ENCODE measurements around the gene OLFML3.

The OLFML3 gene

DNA sequence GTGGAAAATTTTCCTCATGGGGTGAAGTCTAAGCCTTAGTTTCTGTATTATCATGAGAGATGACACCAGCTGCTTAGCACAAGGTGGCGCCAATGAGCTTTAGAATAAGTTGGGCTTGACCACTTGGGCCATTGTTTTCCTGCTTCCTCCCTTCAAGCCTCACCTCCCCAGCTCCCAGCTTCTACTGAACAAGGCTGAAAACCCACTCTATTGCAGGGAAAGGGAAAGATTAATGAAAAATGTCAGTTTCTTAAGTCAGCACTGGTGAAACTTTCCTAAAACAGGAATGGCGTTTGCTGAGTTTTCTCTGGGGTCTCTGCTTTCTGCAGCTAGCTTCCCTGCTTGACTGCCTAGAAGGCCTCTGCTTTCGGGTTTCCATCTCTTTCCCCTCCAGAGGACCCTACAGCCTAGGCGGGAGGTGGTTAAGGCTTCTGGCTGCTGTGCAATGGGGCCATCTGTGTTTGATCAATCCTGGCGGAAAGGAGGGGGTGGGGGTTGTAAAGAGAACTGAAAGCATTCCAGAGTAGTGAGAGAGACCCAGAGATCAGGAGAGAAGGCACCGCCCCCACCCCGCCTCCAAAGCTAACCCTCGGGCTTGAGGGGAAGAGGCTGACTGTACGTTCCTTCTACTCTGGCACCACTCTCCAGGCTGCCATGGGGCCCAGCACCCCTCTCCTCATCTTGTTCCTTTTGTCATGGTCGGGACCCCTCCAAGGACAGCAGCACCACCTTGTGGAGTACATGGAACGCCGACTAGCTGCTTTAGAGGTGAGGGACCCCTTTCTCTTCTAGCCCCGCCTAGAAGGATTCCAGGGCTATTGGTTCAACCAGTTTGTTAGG, at the start of gene OLFML3:
Gene OLFML3 (plus strand): TSS at position 612 of the 840 bp plus-strand sequence. CDS start 43 bp downstream, at position 655.
- DNase-seq, result peak; percentile 74 to 81
- no peak for TF ChIP-seq POLR2A (IDR thresholded peaks at IDR 0.05; ENCODE audit: low read length)
- TF ChIP-seq GATA1 (IDR thresholded peaks at IDR 0.05; ENCODE audit: low read depth, low read length), result no peak

GRCh38 chr1:113929750-113930498, 49.4 kb upstream of the OLFML3 start:
- DNase-seq, result peak; percentile 82 to 87
- no peak for TF ChIP-seq GATA1 (IDR thresholded peaks at IDR 0.05; ENCODE audit: low read depth, low read length)
- TF ChIP-seq POLR2A (IDR thresholded peaks at IDR 0.05; ENCODE audit: low read length), result peak; percentile 59

- TF ChIP-seq GATA1 (IDR thresholded peaks at IDR 0.05; ENCODE audit: low read depth, low read length) (no peak), POLR2A (IDR thresholded peaks at IDR 0.05; ENCODE audit: low read length) (peak; percentile 45)
- peak; percentile 78 to 84 for DNase-seq
These were observed 48.6 kb upstream of the OLFML3 start for GRCh38 chr1:113930499-113931161.

DNA sequence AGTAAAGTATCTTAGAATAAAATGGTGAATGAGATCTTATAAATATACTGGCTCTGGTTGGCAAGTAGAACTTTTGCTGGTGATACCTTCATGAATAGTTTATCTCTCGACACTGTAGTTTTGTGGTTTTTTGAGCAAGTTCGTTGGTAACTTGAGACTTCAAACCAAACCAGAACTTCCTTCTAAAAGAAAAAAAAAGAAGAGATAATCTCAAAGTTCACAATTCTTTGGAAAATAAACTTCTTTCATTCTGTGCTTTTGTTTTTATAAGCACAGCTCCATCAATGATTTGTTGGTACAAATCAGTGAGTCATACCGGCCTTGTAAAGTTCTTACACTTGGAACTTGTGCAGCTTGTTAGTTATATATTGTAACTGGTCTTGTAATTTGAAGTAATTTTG, 47.8 kb upstream of the OLFML3 start:
- TF ChIP-seq GATA1 (IDR thresholded peaks at IDR 0.05; ENCODE audit: low read depth, low read length) (no peak), POLR2A (IDR thresholded peaks at IDR 0.05; ENCODE audit: low read length) (no peak)
- peak; percentile 49 to 57 for DNase-seq

DNA sequence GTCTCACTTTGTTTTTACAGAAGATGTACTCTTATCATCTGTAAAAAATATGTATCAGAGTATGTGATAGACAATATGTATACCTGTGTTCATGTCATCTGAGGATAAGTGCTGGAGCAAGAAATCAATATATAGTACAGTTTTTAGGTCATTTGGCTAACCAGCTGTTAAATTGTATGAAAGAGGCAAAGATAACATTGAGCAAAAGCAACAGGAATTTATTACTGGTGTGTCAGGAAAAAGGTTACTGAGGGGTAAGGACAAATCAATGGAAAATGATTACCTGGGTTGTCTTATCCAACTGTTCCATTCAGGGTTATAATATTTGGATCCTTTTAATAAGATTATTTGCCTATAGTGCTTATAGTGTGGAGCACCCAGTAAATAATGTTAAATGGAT, 45.3 kb upstream of the OLFML3 start:
- no peak for DNase-seq
- TF ChIP-seq GATA1 (IDR thresholded peaks at IDR 0.05; ENCODE audit: low read depth, low read length) (no peak), POLR2A (IDR thresholded peaks at IDR 0.05; ENCODE audit: low read length) (no peak)

GRCh38 chr1:113934511-113935055, 44.7 kb upstream of the OLFML3 start:
- no peak for TF ChIP-seq GATA1 (IDR thresholded peaks at IDR 0.05; ENCODE audit: low read depth, low read length)
- TF ChIP-seq POLR2A (IDR thresholded peaks at IDR 0.05; ENCODE audit: low read length), result no peak
- DNase-seq, result no peak

- TF ChIP-seq GATA1 (IDR thresholded peaks at IDR 0.05; ENCODE audit: low read depth, low read length) (no peak), POLR2A (IDR thresholded peaks at IDR 0.05; ENCODE audit: low read length) (no peak)
- DNase-seq, result no peak
These were observed 44.1 kb upstream of the OLFML3 start for GRCh38 chr1:113935176-113935575.

DNA sequence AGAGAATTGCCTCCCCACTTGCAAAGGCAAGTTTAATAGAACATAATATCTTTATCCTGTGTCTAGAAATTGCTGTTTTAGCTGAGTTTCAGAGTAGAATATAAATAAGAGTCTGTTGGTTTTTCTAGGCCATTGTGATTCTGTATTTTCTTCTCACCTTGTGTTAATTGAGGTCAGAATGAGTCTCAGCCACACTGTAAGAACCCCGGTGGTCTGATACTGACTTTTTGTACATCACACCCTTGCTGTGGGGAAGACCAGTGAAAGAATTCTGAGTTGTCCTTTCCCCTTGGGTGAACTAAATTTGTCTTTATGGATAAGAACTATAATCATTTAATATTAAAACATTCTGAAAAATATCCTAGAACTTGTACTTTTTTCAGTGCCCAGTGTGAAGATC, 43.3 kb upstream of the OLFML3 start:
- DNase-seq, result no peak
- TF ChIP-seq POLR2A (IDR thresholded peaks at IDR 0.05; ENCODE audit: low read length), result no peak
- no peak for TF ChIP-seq GATA1 (IDR thresholded peaks at IDR 0.05; ENCODE audit: low read depth, low read length)

- no peak for TF ChIP-seq GATA1 (IDR thresholded peaks at IDR 0.05; ENCODE audit: low read depth, low read length)
- no peak for TF ChIP-seq POLR2A (IDR thresholded peaks at IDR 0.05; ENCODE audit: low read length)
- no peak for DNase-seq
These were observed 42.1 kb upstream of the OLFML3 start for GRCh38 chr1:113937146-113937545.

DNA sequence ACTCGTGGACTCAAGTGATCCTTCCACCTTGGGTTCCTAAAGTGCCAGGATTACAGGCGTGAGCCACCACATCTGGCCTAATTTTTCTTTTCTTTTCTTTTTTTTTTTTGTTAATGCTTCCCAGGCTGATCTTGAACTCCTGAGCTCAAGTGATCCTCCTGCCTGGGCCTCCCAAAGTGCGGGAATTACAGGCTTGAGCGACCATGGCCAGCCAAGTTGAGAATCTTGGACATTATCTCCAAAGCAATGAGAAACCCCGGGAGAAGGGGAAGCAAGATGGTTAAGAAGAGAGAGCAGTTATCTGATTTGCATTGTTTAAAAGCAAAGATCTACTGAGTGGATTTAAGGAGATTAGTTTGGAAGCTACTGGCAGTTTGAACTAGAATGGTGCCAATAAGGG, 41.1 kb upstream of the OLFML3 start:
- TF ChIP-seq GATA1 (IDR thresholded peaks at IDR 0.05; ENCODE audit: low read depth, low read length) (no peak), POLR2A (IDR thresholded peaks at IDR 0.05; ENCODE audit: low read length) (no peak)
- DNase-seq, result no peak

DNA sequence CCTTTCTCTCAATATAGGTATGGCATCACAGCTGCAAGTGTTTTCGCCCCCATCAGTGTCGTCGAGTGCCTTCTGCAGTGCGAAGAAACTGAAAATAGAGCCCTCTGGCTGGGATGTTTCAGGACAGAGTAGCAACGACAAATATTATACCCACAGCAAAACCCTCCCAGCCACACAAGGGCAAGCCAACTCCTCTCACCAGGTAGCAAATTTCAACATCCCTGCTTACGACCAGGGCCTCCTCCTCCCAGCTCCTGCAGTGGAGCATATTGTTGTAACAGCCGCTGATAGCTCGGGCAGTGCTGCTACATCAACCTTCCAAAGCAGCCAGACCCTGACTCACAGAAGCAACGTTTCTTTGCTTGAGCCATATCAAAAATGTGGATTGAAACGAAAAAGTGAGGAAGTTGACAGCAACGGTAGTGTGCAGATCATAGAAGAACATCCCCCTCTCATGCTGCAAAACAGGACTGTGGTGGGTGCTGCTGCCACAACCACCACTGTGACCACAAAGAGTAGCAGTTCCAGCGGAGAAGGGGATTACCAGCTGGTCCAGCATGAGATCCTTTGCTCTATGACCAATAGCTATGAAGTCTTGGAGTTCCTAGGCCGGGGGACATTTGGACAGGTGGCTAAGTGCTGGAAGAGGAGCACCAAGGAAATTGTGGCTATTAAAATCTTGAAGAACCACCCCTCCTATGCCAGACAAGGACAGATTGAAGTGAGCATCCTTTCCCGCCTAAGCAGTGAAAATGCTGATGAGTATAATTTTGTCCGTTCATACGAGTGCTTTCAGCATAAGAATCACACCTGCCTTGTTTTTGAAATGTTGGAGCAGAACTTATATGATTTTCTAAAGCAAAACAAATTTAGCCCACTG, 38.7 kb upstream of the OLFML3 start:
- no peak for DNase-seq
- TF ChIP-seq POLR2A (IDR thresholded peaks at IDR 0.05; ENCODE audit: low read length), result no peak
- no peak for TF ChIP-seq GATA1 (IDR thresholded peaks at IDR 0.05; ENCODE audit: low read depth, low read length)

- TF ChIP-seq GATA1 (IDR thresholded peaks at IDR 0.05; ENCODE audit: low read depth, low read length) (no peak), POLR2A (IDR thresholded peaks at IDR 0.05; ENCODE audit: low read length) (no peak)
- no peak for DNase-seq
These were observed 38.1 kb upstream of the OLFML3 start for GRCh38 chr1:113941245-113941559.

DNA sequence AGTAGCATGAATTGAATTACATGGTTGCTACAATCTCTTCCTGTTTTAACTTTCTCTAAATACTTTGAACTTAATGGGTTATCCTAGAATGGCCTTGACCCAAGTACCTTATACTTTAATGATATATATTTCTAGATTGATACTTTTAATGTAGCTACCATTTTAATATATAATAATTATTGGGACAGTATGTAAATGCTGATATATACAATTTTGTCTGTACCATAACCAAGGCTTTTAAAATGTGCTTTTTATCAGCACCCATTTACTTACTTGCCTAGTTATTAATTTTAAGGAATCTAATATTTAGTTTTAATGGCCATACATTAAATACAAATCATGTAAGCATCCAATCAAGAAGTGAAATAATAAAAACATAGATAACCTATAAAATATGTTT, 36.7 kb upstream of the OLFML3 start:
- TF ChIP-seq GATA1 (IDR thresholded peaks at IDR 0.05; ENCODE audit: low read depth, low read length), result no peak
- TF ChIP-seq POLR2A (IDR thresholded peaks at IDR 0.05; ENCODE audit: low read length), result no peak
- no peak for DNase-seq
